HG02798 (cell line): ENCODE data around the gene TSGA10.
"Not testable (repeated sequence)": the region's sequence is repeated elsewhere in the genome, so short reads cannot be mapped to it uniquely, and the experiment has no call there.

ENCODE experiments used
- ATAC-seq: cut with Tn5 transposase; IDR thresholded peaks from one replicate; pipeline ENCODE4 v1.9.1; 2021; ENCODE audit warnings: mild to moderate bottlenecking; ENCODE audit not compliant: unreplicated experiment, poor library complexity

Gene TSGA10

GRCh38 chr2:99154643-99155536 lies at the start of gene TSGA10, which contains the start of gene LIPT1:
TSGA10 (minus strand) TSS chr2:99154942; CDS start chr2:99109439, 45,503 bp downstream.
LIPT1 (plus strand) TSS chr2:99154967; CDS start chr2:99161958, 6,991 bp downstream.
- peak; percentile 99 for ATAC-seq

- ATAC-seq: no peak
Observed at GRCh38 chr2:99201959-99202678, 47.4 kb upstream of the TSGA10 start.

- ATAC-seq: no peak
Observed at GRCh38 chr2:99200076-99200800, 45.5 kb upstream of the TSGA10 start.

- no peak for ATAC-seq
Observed at GRCh38 chr2:99198103-99198841, 43.5 kb upstream of the TSGA10 start.

GRCh38 chr2:99192364-99192763 lies 37.6 kb upstream of the TSGA10 start:
- ATAC-seq: not testable (repeated sequence)

GRCh38 chr2:99190548-99190947 lies 35.8 kb upstream of the TSGA10 start:
- no peak for ATAC-seq

- ATAC-seq: no peak
Observed at GRCh38 chr2:99188357-99188756, 33.6 kb upstream of the TSGA10 start.

GRCh38 chr2:99187011-99187410 lies 32.3 kb upstream of the TSGA10 start:
- no peak for ATAC-seq

GRCh38 chr2:99184811-99185210 lies 30.1 kb upstream of the TSGA10 start:
- ATAC-seq: no peak

- no peak for ATAC-seq
Observed at GRCh38 chr2:99183025-99183424, 28.3 kb upstream of the TSGA10 start.

GRCh38 chr2:99181624-99182000 lies 26.9 kb upstream of the TSGA10 start:
- ATAC-seq: no peak

- peak; percentile 95 for ATAC-seq
Observed at GRCh38 chr2:99180755-99181623, 26.2 kb upstream of the TSGA10 start, which contains the start of the genes MITD1 and MRPL30. MITD1 (minus strand) TSS chr2:99181058; CDS start chr2:99180981, 77 bp downstream. MRPL30 (plus strand) TSS chr2:99181184; CDS start chr2:99186204, 5,020 bp downstream.

GRCh38 chr2:99171377-99172140 lies 16.8 kb upstream of the TSGA10 start:
- no peak for ATAC-seq

- no peak for ATAC-seq
Observed at GRCh38 chr2:99169534-99169933, 14.8 kb upstream of the TSGA10 start.

GRCh38 chr2:99166218-99166617 lies 11.5 kb upstream of the TSGA10 start:
- ATAC-seq: no peak

- no peak for ATAC-seq
Observed at GRCh38 chr2:99159594-99159993, 4.9 kb upstream of the TSGA10 start.

- no peak for ATAC-seq
Observed at GRCh38 chr2:99158599-99158998, 3.9 kb upstream of the TSGA10 start.

- ATAC-seq: no peak
Observed at GRCh38 chr2:99156891-99157290, 2.1 kb upstream of the TSGA10 start.
